Mucosa of rectum (tissue), 2 donors: Measurements from ENCODE around the gene CFAP100.

Experiments
- H3K27ac ChIP-seq, 2 donors: one replicate each; pipeline ENCODE4 v1.7.0; 2013; ENCODE audit warnings: inconsistent platforms in 2 of 2, low read depth in 2 of 2, low read length in 2 of 2
- H3K27me3 ChIP-seq, 2 donors: one replicate each; pipeline ENCODE4 v1.7.0; 2013; ENCODE audit warnings: low read length in 2 of 2; ENCODE audit not compliant: control insufficient read depth in 2 of 2, insufficient read depth in 2 of 2
- H3K36me3 ChIP-seq, 2 donors: one replicate each; pipeline ENCODE4 v1.7.0; 2013; ENCODE audit warnings: low read length in 2 of 2; ENCODE audit not compliant: control insufficient read depth in 2 of 2, insufficient read depth in 2 of 2
- H3K4me1 ChIP-seq, 2 donors: one replicate each; pipeline ENCODE4 v1.7.0; 2013; ENCODE audit warnings: low read length in 2 of 2, mild to moderate bottlenecking in 1 of 2; ENCODE audit not compliant: control insufficient read depth in 2 of 2, insufficient read depth in 2 of 2
- H3K4me3 ChIP-seq, 2 donors: one replicate each; pipeline ENCODE4 v1.7.0; 2013; ENCODE audit warnings: low read length in 2 of 2
- H3K9ac ChIP-seq, 2 donors: one replicate each; pipeline ENCODE4 v1.7.0; 2013; ENCODE audit warnings: low read length in 2 of 2, low read depth in 1 of 2, mild to moderate bottlenecking in 1 of 2
- H3K9me3 ChIP-seq, 2 donors: one replicate each; pipeline ENCODE4 v1.7.0; 2013; ENCODE audit warnings: low read length in 2 of 2; ENCODE audit not compliant: control insufficient read depth in 2 of 2
- donor health status: healthy.
- donor health status: Normal muscosa, but diverticular disease.

Gene CFAP100

GRCh38 chr3:126422571-126423091 is 27.9 kb downstream of the CFAP100 start:
- no peak overlapping the region for H3K9ac ChIP-seq
- no peak overlapping the region for H3K27ac ChIP-seq
- H3K9me3 ChIP-seq: no peaks in the 10 kb centered on the region
- no peaks in the 10 kb centered on the region for H3K36me3 ChIP-seq
- H3K27me3 ChIP-seq: no peaks in the 10 kb centered on the region
- H3K4me1 ChIP-seq: no peaks in the 10 kb centered on the region
- H3K4me3 ChIP-seq: no peak overlapping the region

- H3K27ac ChIP-seq: no peak overlapping the region
- no peaks in the 10 kb centered on the region for H3K36me3 ChIP-seq
- H3K4me1 ChIP-seq: no peaks in the 10 kb centered on the region
- no peak overlapping the region for H3K9ac ChIP-seq
- H3K9me3 ChIP-seq: no peaks in the 10 kb centered on the region
- H3K27me3 ChIP-seq: no peaks in the 10 kb centered on the region
- no peak overlapping the region for H3K4me3 ChIP-seq
Observed at GRCh38 chr3:126423191-126424038, 28.7 kb downstream of the CFAP100 start.

GRCh38 chr3:126424039-126424717 is 29.5 kb downstream of the CFAP100 start:
- no peaks in the 10 kb centered on the region for H3K36me3 ChIP-seq
- no peak overlapping the region for H3K4me3 ChIP-seq
- no peaks in the 10 kb centered on the region for H3K4me1 ChIP-seq
- no peak overlapping the region for H3K9ac ChIP-seq
- no peak overlapping the region for H3K27ac ChIP-seq
- no peaks in the 10 kb centered on the region for H3K9me3 ChIP-seq
- no peaks in the 10 kb centered on the region for H3K27me3 ChIP-seq

DNA sequence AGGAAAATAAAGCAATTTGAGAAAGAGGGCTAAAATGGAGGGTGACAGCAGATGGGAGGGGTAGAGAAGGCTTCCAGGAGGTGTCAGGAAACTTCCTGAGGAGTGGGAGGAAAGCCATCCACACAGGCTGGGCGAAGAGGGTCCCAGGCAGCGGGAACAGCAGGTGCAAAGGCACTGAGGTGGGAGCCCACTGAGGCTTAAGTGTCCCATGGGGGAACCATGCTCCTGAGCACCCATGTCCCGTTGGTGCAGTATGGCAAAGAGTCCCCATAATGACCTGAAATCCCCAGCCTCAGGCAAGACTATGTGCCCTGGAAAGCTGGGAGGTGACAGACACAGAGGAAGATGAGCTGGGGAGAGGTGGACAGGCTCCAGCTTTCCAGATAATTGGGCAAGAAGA is 30.0 kb downstream of the CFAP100 start:
- Histone ChIP-seq H3K27ac (no peak overlapping the region), H3K36me3 (no peaks in the 10 kb centered on the region), H3K4me3 (no peak overlapping the region), H3K4me1 (no peaks in the 10 kb centered on the region), H3K27me3 (no peaks in the 10 kb centered on the region), H3K9ac (no peak overlapping the region), H3K9me3 (no peaks in the 10 kb centered on the region)

GRCh38 chr3:126431103-126431534 is 36.4 kb downstream of the CFAP100 start:
- Histone ChIP-seq H3K9me3 (no peaks in the 10 kb centered on the region), H3K27me3 (no peaks in the 10 kb centered on the region), H3K4me1 (no peaks in the 10 kb centered on the region), H3K9ac (no peak overlapping the region), H3K36me3 (peaks cover 0 to 7% of the 10 kb centered on the region in 2 donors), H3K4me3 (no peak overlapping the region), H3K27ac (no peak overlapping the region)

DNA sequence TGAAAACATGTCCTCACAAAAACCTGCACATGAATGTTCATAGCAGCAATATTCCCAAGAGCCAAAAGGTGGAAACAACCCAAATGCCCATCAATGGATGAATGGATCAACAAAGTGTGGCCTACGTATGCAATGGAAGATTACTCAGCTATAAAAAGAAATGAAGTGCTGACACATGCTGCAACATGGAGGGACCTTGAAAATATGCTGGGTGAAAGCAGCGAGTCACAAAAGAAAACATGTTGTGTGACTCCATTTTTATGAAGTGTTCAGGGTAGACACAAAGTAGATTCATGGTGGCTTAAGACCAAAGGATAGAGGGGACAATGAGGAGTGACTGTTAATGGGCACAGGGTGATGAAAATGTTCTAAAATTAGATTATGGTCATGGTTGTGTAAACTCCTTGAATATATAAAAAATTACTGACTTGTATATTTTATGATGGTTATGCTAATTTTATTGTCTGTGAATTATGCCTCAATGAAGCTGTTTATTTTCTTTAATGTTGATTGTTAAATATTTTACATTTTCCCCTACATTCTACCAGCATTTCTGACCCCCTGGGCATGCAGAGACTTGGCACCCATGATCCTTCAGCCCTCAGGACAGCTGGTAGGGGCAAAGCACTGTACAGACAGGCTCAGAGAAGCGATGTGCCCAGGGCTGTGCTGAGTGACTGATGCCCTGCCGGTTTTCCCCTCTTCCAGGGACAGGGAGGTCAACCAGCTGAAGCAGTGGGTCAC is 37.8 kb downstream of the CFAP100 start:
- peaks cover 0 to 18% of the 10 kb centered on the region in 2 donors for H3K36me3 ChIP-seq
- no peaks in the 10 kb centered on the region for H3K4me1 ChIP-seq
- H3K9me3 ChIP-seq: no peaks in the 10 kb centered on the region
- no peaks in the 10 kb centered on the region for H3K27me3 ChIP-seq
- no peak overlapping the region for H3K27ac ChIP-seq
- H3K4me3 ChIP-seq: no peak overlapping the region
- no peak overlapping the region for H3K9ac ChIP-seq

- no peak overlapping the region for H3K27ac ChIP-seq
- H3K9me3 ChIP-seq: no peaks in the 10 kb centered on the region
- peaks cover 4 to 23% of the 10 kb centered on the region in 2 donors for H3K36me3 ChIP-seq
- no peaks in the 10 kb centered on the region for H3K4me1 ChIP-seq
- H3K9ac ChIP-seq: no peak overlapping the region
- no peaks in the 10 kb centered on the region for H3K27me3 ChIP-seq
- no peak overlapping the region for H3K4me3 ChIP-seq
Observed at GRCh38 chr3:126433105-126433430, 38.4 kb downstream of the CFAP100 start.

- Histone ChIP-seq H3K4me3 (no peak overlapping the region), H3K4me1 (no peaks in the 10 kb centered on the region), H3K9me3 (no peaks in the 10 kb centered on the region), H3K27me3 (no peaks in the 10 kb centered on the region), H3K9ac (no peak overlapping the region), H3K27ac (no peak overlapping the region), H3K36me3 (peaks cover 7 to 28% of the 10 kb centered on the region in 2 donors)
Observed at GRCh38 chr3:126433496-126434263, 39.0 kb downstream of the CFAP100 start.

GRCh38 chr3:126434264-126434590 is 39.5 kb downstream of the CFAP100 start:
- Histone ChIP-seq H3K27me3 (no peaks in the 10 kb centered on the region), H3K4me3 (no peak overlapping the region), H3K4me1 (no peaks in the 10 kb centered on the region), H3K36me3 (peaks cover 8 to 28% of the 10 kb centered on the region in 2 donors), H3K9me3 (no peaks in the 10 kb centered on the region), H3K27ac (no peak overlapping the region), H3K9ac (no peak overlapping the region)
